HG02588 (cell line): ENCODE results near the gene TMEM128.
"Not testable (repeated sequence)": the region's sequence is repeated elsewhere in the genome, so short reads cannot be mapped to it uniquely, and the experiment has no call there.

Source experiments
- ATAC-seq: cut with Tn5 transposase; IDR thresholded peaks from one replicate; pipeline ENCODE4 v1.9.1; 2021; ENCODE audit warnings: mild to moderate bottlenecking, moderate library complexity; ENCODE audit not compliant: unreplicated experiment

TMEM128 gene

GRCh38 chr4:4248029-4248884, at the start of gene TMEM128:
Gene TMEM128, minus strand, starts transcription at chr4:4248223. Its CDS starts 21 bp downstream, at chr4:4248202.
- ATAC-seq = peak; percentile 98

GRCh38 chr4:4296283-4296846, 48.3 kb upstream of the TMEM128 start:
- ATAC-seq = no peak

- ATAC-seq = no peak
These were observed 45.3 kb upstream of the TMEM128 start for GRCh38 chr4:4293279-4293678.

GRCh38 chr4:4289941-4290850, 42.2 kb upstream of the TMEM128 start, which contains the start of the genes LYAR and ZBTB49:
Gene LYAR, minus strand, starts transcription at chr4:4290154. Its CDS starts 6,412 bp downstream, at chr4:4283742.
Gene ZBTB49, plus strand, starts transcription at chr4:4290251. Its CDS starts 9,695 bp downstream, at chr4:4299946.
- peak; percentile 94 for ATAC-seq

GRCh38 chr4:4289597-4289940, 41.5 kb upstream of the TMEM128 start:
- ATAC-seq = peak; percentile 18

GRCh38 chr4:4289055-4289454, 41.0 kb upstream of the TMEM128 start:
- no peak for ATAC-seq

- no peak for ATAC-seq
These were observed 40.1 kb upstream of the TMEM128 start for GRCh38 chr4:4288098-4288497.

GRCh38 chr4:4284827-4285618, 37.0 kb upstream of the TMEM128 start:
- no peak for ATAC-seq

GRCh38 chr4:4281787-4282186, 33.8 kb upstream of the TMEM128 start:
- ATAC-seq = no peak

- no peak for ATAC-seq
These were observed 29.5 kb upstream of the TMEM128 start for GRCh38 chr4:4277531-4277930.

GRCh38 chr4:4274226-4274625, 26.2 kb upstream of the TMEM128 start:
- no peak for ATAC-seq

- ATAC-seq = no peak
These were observed 23.9 kb upstream of the TMEM128 start for GRCh38 chr4:4271912-4272311.

- no peak for ATAC-seq
These were observed 22.5 kb upstream of the TMEM128 start for GRCh38 chr4:4270529-4270928.

- ATAC-seq = no peak
These were observed 21.8 kb upstream of the TMEM128 start for GRCh38 chr4:4269856-4270255.

- no peak for ATAC-seq
These were observed 21.3 kb upstream of the TMEM128 start for GRCh38 chr4:4269331-4269731.

- no peak for ATAC-seq
These were observed 20.8 kb upstream of the TMEM128 start for GRCh38 chr4:4268776-4269175.

GRCh38 chr4:4267981-4268380, 20.0 kb upstream of the TMEM128 start:
- ATAC-seq = no peak

- no peak for ATAC-seq
These were observed 12.2 kb upstream of the TMEM128 start for GRCh38 chr4:4260185-4260751.

- no peak for ATAC-seq
These were observed 11.6 kb upstream of the TMEM128 start for GRCh38 chr4:4259484-4260100.

- ATAC-seq = not testable (repeated sequence)
These were observed 9.7 kb upstream of the TMEM128 start for GRCh38 chr4:4257705-4258104.
